WTC11 (cell line): ENCODE results near the gene MAPKAP1. TPM values are rescaled to one million over a fixed set of nuclear protein-coding genes. Genes with fewer than 3 reads are reported as not detected.

Experiments
- ATAC-seq: fragments of 200-7000 bp; cut with Tn5 transposase; 2 replicates; pipeline ENCODE4 v1.10.0; 2021; ENCODE audit warnings: mild to moderate bottlenecking, moderate library complexity
- Bru-seq: library from RNA; stranded (reverse); fragments of 400-500 nt; gene quantifications from one replicate; lab custom pipeline; 2021; lab: Mats Ljungman, UMichigan
- CTCF ChIA-PET: fragments of 300-600 bp; sonication (Branson Sonifier 250); formaldehyde crosslinking; loops from one replicate; lab custom pipeline; 2021; ENCODE audit warnings: antibody characterized with exemption; lab: Charles Lee
- POLR2A ChIA-PET: fragments of 350-600 bp; sonication (Branson Sonifier 250); formaldehyde crosslinking; loops from one replicate; lab custom pipeline; 2021; ENCODE audit warnings: antibody characterized with exemption; lab: Charles Lee
- DNase-seq: peaks from one replicate; pipeline ENCODE4 v3.0.0; 2021; ENCODE audit warnings: low spot score
- H3K27ac Mint-ChIP-seq: 2 replicates; pipeline ENCODE4 v1.8.0; 2021; ENCODE audit warnings: mixed read lengths
- H3K27me3 Mint-ChIP-seq: 2 replicates; pipeline ENCODE4 v1.8.0; 2021; ENCODE audit warnings: low read depth, mild to moderate bottlenecking, moderate library complexity, mixed read lengths
- H3K36me3 Mint-ChIP-seq: 2 replicates; pipeline ENCODE4 v1.8.0; 2021; ENCODE audit warnings: mixed read lengths
- H3K4me1 Mint-ChIP-seq: 2 replicates; pipeline ENCODE4 v1.8.0; 2022; ENCODE audit warnings: mixed read lengths
- H3K4me3 Mint-ChIP-seq: 2 replicates; pipeline ENCODE4 v1.8.0; 2021; ENCODE audit warnings: mild to moderate bottlenecking, moderate library complexity, mixed read lengths
- H3K9me3 Mint-ChIP-seq: 2 replicates; pipeline ENCODE4 v1.8.0; 2021; ENCODE audit warnings: mixed read lengths
- CREM ChIP-seq: sonication (generic); formaldehyde crosslinking; IDR thresholded peaks from 2 replicates; pipeline ENCODE4 v1.8.1; 2022; ENCODE audit warnings: mild to moderate bottlenecking, missing genetic modification reagents, moderate library complexity
- ETV6 ChIP-seq: sonication (generic); formaldehyde crosslinking; IDR thresholded peaks from 2 replicates; pipeline ENCODE4 v1.8.1; 2022; ENCODE audit warnings: mild to moderate bottlenecking, missing genetic modification reagents
- FOXJ3 ChIP-seq: sonication (generic); formaldehyde crosslinking; IDR thresholded peaks from 2 replicates; pipeline ENCODE4 v1.9.0; 2021; ENCODE audit warnings: missing genetic modification reagents, mild to moderate bottlenecking, borderline replicate concordance
- FOXK1 ChIP-seq: sonication (generic); formaldehyde crosslinking; IDR thresholded peaks from 2 replicates; pipeline ENCODE4 v1.8.0; 2022; ENCODE audit warnings: mild to moderate bottlenecking, moderate library complexity, missing genetic modification reagents
- FOXP1 ChIP-seq: sonication (generic); formaldehyde crosslinking; IDR thresholded peaks from 2 replicates; pipeline ENCODE4 v1.8.0; 2022; ENCODE audit warnings: missing genetic modification reagents, mild to moderate bottlenecking, moderate library complexity, borderline replicate concordance
- GRHL2 ChIP-seq: fragments of 250-450 bp; sonication (Bioruptor Pico); IDR thresholded peaks from 2 replicates; pipeline ENCODE4 v1.8.0; 2022; ENCODE audit warnings: mild to moderate bottlenecking, moderate library complexity; ENCODE audit not compliant: insufficient replicate concordance, severe bottlenecking
- IRF2 ChIP-seq: sonication (generic); formaldehyde crosslinking; IDR thresholded peaks from 2 replicates; pipeline ENCODE4 v1.8.0; 2022; ENCODE audit warnings: low read depth, missing genetic modification reagents, borderline replicate concordance
- NFE2L1 ChIP-seq: sonication (generic); formaldehyde crosslinking; IDR thresholded peaks from 2 replicates; pipeline ENCODE4 v1.8.1; 2023; ENCODE audit warnings: missing genetic modification reagents
- NFYB ChIP-seq: sonication (generic); formaldehyde crosslinking; conservative IDR thresholded peaks from 2 replicates; pipeline ENCODE4 v1.8.0; 2022; ENCODE audit warnings: low read depth, missing genetic modification reagents
- NR1H2 ChIP-seq: sonication (generic); formaldehyde crosslinking; IDR thresholded peaks from 2 replicates; pipeline ENCODE4 v1.9.0; 2021; ENCODE audit warnings: mild to moderate bottlenecking, moderate library complexity, missing genetic modification reagents
- NR3C1 ChIP-seq: sonication (generic); formaldehyde crosslinking; conservative IDR thresholded peaks from 2 replicates; pipeline ENCODE4 v1.8.1; 2023; ENCODE audit warnings: low read depth, mild to moderate bottlenecking, missing genetic modification reagents
- SMAD3 ChIP-seq: sonication (generic); formaldehyde crosslinking; IDR thresholded peaks from 2 replicates; pipeline ENCODE4 v1.8.0; 2022; ENCODE audit warnings: missing genetic modification reagents, mild to moderate bottlenecking, borderline replicate concordance
- SOX15 ChIP-seq: fragments of 250-450 bp; sonication (Bioruptor Pico); IDR thresholded peaks from 2 replicates; pipeline ENCODE4 v1.9.0; 2021; ENCODE audit warnings: mild to moderate bottlenecking
- TEAD1 ChIP-seq: sonication (generic); formaldehyde crosslinking; IDR thresholded peaks from 2 replicates; pipeline ENCODE4 v1.8.0; 2022; ENCODE audit warnings: mild to moderate bottlenecking, missing genetic modification reagents
- TP53 ChIP-seq: sonication (generic); formaldehyde crosslinking; IDR thresholded peaks from 2 replicates; pipeline ENCODE4 v1.8.1; 2023; ENCODE audit warnings: mild to moderate bottlenecking, missing genetic modification reagents
- ZNF138 ChIP-seq: sonication (generic); formaldehyde crosslinking; conservative IDR thresholded peaks from 2 replicates; pipeline ENCODE4 v1.8.1; 2022; ENCODE audit warnings: mild to moderate bottlenecking, moderate library complexity, missing genetic modification reagents
- ZNF281 ChIP-seq: sonication (generic); formaldehyde crosslinking; IDR thresholded peaks from 2 replicates; pipeline ENCODE4 v1.8.0; 2023; ENCODE audit warnings: mild to moderate bottlenecking, missing genetic modification reagents
- ZNF416 ChIP-seq: fragments of 250-450 bp; sonication (Bioruptor Pico); IDR thresholded peaks from 2 replicates; pipeline ENCODE4 v1.9.0; 2021; ENCODE audit warnings: mild to moderate bottlenecking, inconsistent platforms
- long read RNA-seq, 3 experiments: library from RNA in 1 of 3; library from capped mRNA in 1 of 3; library from polyadenylated mRNA in 1 of 3; unstranded in 2 of 3; stranded (forward) in 1 of 3; transcript quantifications; one replicate each; pipeline ENCODE4 v2.0.0, GENCODE V29; 2021
- total RNA-seq: library from RNA; stranded (reverse); gene quantifications from 3 replicates; pipeline ENCODE4 v1.2.3, GENCODE V29; 2021
- TF ChIP-seq, protein P1 (sequence below): sonication (generic); formaldehyde crosslinking; IDR thresholded peaks from 2 replicates; pipeline ENCODE4 v1.8.1; 2022; ENCODE audit warnings: mild to moderate bottlenecking, moderate library complexity, missing genetic modification reagents
- TF ChIP-seq, protein P2 (sequence below): fragments of 250-450 bp; sonication (Bioruptor Pico); conservative IDR thresholded peaks from 2 replicates; pipeline ENCODE4 v1.9.0; 2021; ENCODE audit warnings: mild to moderate bottlenecking
- TF ChIP-seq, protein P3 (sequence below): fragments of 250-450 bp; sonication (Bioruptor Pico); IDR thresholded peaks from 2 replicates; pipeline ENCODE4 v1.9.0; 2021; ENCODE audit warnings: mild to moderate bottlenecking
- TF ChIP-seq, protein P4 (sequence below): sonication (generic); formaldehyde crosslinking; IDR thresholded peaks from 2 replicates; pipeline ENCODE4 v1.8.1; 2022; ENCODE audit warnings: missing genetic modification reagents, borderline replicate concordance
- TF ChIP-seq, protein P5 (sequence below): sonication (generic); formaldehyde crosslinking; IDR thresholded peaks from 2 replicates; pipeline ENCODE4 v1.8.1; 2022; ENCODE audit warnings: low read depth, mild to moderate bottlenecking, moderate library complexity, missing genetic modification reagents, borderline replicate concordance
- TF ChIP-seq, protein P6 (sequence below): sonication (generic); formaldehyde crosslinking; IDR thresholded peaks from 2 replicates; pipeline ENCODE4 v1.8.1; 2023; ENCODE audit warnings: mild to moderate bottlenecking, missing genetic modification reagents, moderate library complexity

Gene MAPKAP1
- 102 to 115 TPM (median 111 TPM) in 3 replicates for total RNA-seq
- percentile 79 among the genes with signal in this experiment for Bru-seq, nascent RNA
- long read RNA-seq, experiment 1, transcript MAPKAP1-206 (11 exons, 3,252 nt), result minor isoform, 18 of 639 reads
- long read RNA-seq, experiment 1, transcript MAPKAP1-201 (12 exons, 3,395 nt), result major isoform, 256 of 639 reads
- long read RNA-seq, experiment 1, transcript MAPKAP1-202 (11 exons, 3,256 nt), result minor isoform, 213 of 639 reads
- long read RNA-seq, experiment 1, transcript MAPKAP1-207 (8 exons, 1,586 nt), result minor isoform, 11 of 639 reads
- long read RNA-seq, experiment 1, partial matches to known transcripts, result 26 of 639 reads
- long read RNA-seq, experiment 1, other reads (novel, unspliced or antisense), result 86 of 639 reads
- long read RNA-seq, experiment 2, transcript MAPKAP1-201 (12 exons, 3,395 nt), result major isoform, 24 of 113 reads
- long read RNA-seq, experiment 2, transcript MAPKAP1-202 (11 exons, 3,256 nt), result minor isoform, 17 of 113 reads
- long read RNA-seq, experiment 2, partial matches to known transcripts, result 24 of 113 reads
- long read RNA-seq, experiment 2, other reads (novel, unspliced or antisense), result 36 of 113 reads
- long read RNA-seq, experiment 3, transcript MAPKAP1-202 (11 exons, 3,256 nt), result minor isoform, 5 of 25 reads
- long read RNA-seq, experiment 3, transcript MAPKAP1-201 (12 exons, 3,395 nt), result major isoform, 6 of 25 reads
- long read RNA-seq, experiment 3, partial matches to known transcripts, result 2 of 25 reads
- long read RNA-seq, experiment 3, other reads (novel, unspliced or antisense), result 8 of 25 reads

DNA sequence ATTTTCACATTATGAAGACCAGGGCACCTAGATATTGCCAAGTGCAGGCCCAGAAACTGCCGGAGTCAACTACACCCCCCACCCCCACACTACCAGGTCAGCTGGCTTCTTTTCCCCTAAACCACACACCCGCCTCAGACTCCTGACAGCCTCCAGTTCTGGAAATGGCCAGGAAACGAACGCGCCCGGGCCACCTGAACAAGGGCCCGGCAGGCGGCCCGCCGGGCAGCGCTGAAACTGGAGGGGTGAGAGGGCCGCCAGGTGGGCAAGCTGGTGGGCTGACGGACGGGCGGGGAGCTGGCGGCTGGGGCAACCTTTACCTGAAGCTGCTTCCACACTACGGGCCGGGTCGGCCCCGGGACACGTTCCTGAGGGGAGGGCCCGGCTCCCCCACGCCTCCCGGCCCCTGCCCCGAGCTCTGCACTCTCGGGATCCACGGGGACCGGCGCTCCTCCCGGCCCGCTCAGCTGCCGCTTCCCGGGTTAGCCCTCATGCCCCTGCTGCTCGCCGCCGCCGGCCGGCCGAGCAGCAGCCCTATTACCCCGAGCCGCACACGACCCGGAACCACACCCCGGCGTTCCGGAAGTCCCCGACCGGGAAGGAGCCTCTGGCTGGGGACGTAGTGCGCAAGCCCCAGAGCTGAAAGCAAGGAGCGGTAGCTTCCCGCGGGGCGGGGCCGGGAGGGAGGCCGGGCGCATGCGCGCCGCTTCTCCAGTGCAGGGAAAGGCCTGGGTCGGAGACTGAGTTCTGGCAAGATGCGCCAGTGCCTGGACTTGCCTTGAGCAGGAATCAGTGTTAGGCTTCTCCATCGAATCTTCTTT is at the start of gene MAPKAP1:
Gene MAPKAP1, minus strand, starts transcription at position 558 of the 821 bp plus-strand sequence. CDS start 34,634 bp downstream, outside the sequence.
- DNase-seq (peak; percentile 99), ATAC-seq (peak; percentile 99)
- no peaks in the 10 kb centered on the region for H3K9me3 Mint-ChIP-seq
- H3K36me3 Mint-ChIP-seq, result no peaks in the 10 kb centered on the region; the same call in 1 of the 2 replicates
- POLR2A ChIA-PET, result interaction anchor here (1.0 to 1.3 kb wide), 5 partner anchors 10 to 168 kb away, joined by 3 to 5 read pairs (median 3); no protein-coding TSS in a partner anchor
- H3K27me3 Mint-ChIP-seq, result no peaks in the 10 kb centered on the region
- peak within 1 kb of the TSS; percentile 74 for H3K27ac Mint-ChIP-seq
- CTCF ChIA-PET, result interaction anchor here (0.9 to 1.7 kb wide), 6 partner anchors 10 to 851 kb away, joined by 3 to 5 read pairs (median 3); no protein-coding TSS in a partner anchor
- H3K4me3 Mint-ChIP-seq, result peak within 1 kb of the TSS; percentile 78
- peaks cover 40% of the 10 kb centered on the region for H3K4me1 Mint-ChIP-seq
- TF ChIP-seq ZNF416 (peak; percentile 64; the same call in 1 of the 2 replicates), ETV6 (CRISPR knock-in tag) (peak; percentile 70; the same call in 1 of the 2 replicates), FOXJ3 (CRISPR knock-in tag) (no peak), TEAD1 (CRISPR knock-in tag) (no peak), NFYB (no peak), FOXP1 (CRISPR knock-in tag) (peak; percentile 51; the same call in 1 of the 2 replicates), NR1H2 (CRISPR knock-in tag) (no peak), NR3C1 (no peak), SMAD3 (CRISPR knock-in tag) (no peak), CREM (CRISPR knock-in tag) (peak; percentile 46; the same call in 1 of the 2 replicates), TP53 (CRISPR knock-in tag) (no peak), ZNF138 (CRISPR knock-in tag) (no peak), FOXK1 (CRISPR knock-in tag) (peak; percentile 80), SOX15 (CRISPR knock-in tag) (no peak), GRHL2 (no peak), NFE2L1 (no peak), ZNF281 (CRISPR knock-in tag) (no peak), IRF2 (CRISPR knock-in tag) (no peak)
- TF ChIP-seq, protein P1, sequence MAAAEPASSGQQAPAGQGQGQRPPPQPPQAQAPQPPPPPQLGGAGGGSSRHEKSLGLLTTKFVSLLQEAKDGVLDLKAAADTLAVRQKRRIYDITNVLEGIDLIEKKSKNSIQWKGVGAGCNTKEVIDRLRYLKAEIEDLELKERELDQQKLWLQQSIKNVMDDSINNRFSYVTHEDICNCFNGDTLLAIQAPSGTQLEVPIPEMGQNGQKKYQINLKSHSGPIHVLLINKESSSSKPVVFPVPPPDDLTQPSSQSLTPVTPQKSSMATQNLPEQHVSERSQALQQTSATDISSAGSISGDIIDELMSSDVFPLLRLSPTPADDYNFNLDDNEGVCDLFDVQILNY (CRISPR knock-in tag), result 0 out of 2 replicates have a peak, but pooled peaks have one; percentile 63
- TF ChIP-seq, protein P2, sequence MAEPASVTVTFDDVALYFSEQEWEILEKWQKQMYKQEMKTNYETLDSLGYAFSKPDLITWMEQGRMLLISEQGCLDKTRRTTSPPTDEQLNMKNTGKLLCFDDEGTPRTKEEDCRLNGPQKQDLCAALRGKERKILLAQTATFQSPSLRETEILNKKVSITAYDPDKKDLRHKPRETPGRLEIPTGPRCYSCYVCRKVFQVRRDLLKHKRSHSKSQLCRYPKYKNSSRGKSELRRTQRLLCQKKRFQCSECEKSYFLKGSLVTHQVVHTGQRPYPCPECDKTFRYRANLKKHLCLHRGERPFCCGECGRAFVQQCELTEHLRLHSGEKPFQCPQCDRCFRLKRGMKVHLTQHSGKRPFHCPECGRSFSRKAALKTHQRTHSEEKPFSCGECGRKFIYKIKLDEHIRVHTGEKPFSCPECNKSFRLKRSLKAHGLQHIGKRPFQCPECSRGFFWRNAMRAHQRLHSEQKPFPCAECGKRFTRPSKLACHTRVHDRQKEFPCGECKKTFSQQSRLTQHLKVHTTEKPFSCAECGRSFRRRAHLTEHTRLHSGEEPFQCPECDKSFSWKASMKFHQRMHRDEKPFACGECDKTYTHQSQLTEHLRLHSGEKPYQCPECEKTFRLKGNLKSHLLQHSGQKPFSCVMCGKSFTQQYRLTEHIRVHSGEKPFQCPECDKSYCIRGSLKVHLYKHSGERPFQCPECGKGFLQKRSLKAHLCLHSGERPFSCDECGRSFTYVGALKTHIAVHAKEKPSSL (CRISPR knock-in tag), result no peak
- TF ChIP-seq, protein P3, sequence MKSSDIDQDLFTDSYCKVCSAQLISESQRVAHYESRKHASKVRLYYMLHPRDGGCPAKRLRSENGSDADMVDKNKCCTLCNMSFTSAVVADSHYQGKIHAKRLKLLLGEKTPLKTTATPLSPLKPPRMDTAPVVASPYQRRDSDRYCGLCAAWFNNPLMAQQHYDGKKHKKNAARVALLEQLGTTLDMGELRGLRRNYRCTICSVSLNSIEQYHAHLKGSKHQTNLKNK (CRISPR knock-in tag), result no peak
- TF ChIP-seq, protein P4, sequence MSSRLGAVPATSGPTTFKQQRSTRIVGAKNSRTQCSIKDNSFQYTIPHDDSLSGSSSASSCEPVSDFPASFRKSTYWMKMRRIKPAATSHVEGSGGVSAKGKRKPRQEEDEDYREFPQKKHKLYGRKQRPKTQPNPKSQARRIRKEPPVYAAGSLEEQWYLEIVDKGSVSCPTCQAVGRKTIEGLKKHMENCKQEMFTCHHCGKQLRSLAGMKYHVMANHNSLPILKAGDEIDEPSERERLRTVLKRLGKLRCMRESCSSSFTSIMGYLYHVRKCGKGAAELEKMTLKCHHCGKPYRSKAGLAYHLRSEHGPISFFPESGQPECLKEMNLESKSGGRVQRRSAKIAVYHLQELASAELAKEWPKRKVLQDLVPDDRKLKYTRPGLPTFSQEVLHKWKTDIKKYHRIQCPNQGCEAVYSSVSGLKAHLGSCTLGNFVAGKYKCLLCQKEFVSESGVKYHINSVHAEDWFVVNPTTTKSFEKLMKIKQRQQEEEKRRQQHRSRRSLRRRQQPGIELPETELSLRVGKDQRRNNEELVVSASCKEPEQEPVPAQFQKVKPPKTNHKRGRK (CRISPR knock-in tag), result no peak
- TF ChIP-seq, protein P5, sequence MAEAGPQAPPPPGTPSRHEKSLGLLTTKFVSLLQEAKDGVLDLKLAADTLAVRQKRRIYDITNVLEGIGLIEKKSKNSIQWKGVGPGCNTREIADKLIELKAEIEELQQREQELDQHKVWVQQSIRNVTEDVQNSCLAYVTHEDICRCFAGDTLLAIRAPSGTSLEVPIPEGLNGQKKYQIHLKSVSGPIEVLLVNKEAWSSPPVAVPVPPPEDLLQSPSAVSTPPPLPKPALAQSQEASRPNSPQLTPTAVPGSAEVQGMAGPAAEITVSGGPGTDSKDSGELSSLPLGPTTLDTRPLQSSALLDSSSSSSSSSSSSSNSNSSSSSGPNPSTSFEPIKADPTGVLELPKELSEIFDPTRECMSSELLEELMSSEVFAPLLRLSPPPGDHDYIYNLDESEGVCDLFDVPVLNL (CRISPR knock-in tag), result no peak
- TF ChIP-seq, protein P6, sequence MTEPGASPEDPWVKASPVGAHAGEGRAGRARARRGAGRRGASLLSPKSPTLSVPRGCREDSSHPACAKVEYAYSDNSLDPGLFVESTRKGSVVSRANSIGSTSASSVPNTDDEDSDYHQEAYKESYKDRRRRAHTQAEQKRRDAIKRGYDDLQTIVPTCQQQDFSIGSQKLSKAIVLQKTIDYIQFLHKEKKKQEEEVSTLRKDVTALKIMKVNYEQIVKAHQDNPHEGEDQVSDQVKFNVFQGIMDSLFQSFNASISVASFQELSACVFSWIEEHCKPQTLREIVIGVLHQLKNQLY (CRISPR knock-in tag), result no peak
